HCT116 (cell line): ENCODE measurements around the gene HPCAL1. TPM values are rescaled to one million over a fixed set of nuclear protein-coding genes. Genes with fewer than 3 reads are reported as not detected.

Experiments
- ATAC-seq: fragments of 200-7000 bp; cut with Tn5 transposase; 2 replicates; pipeline ENCODE4 v1.9.1; 2020; ENCODE audit warnings: mild to moderate bottlenecking, moderate library complexity
- BruUV-seq: library from RNA; stranded (reverse); fragments of 400-500 nt; replicated peaks from 2 replicates; lab custom pipeline; 2021; lab: Mats Ljungman, UMichigan
- CTCF ChIA-PET: fragments of 300-600 bp; sonication (Branson Sonifier 250); formaldehyde crosslinking; loops from one replicate; lab custom pipeline; 2021; ENCODE audit warnings: antibody characterized with exemption; lab: Charles Lee
- POLR2A ChIA-PET: fragments of 300-600, 350-600 bp; sonication (Branson Sonifier 250); formaldehyde crosslinking; loops from one replicate; lab custom pipeline; 2021; ENCODE audit warnings: antibody characterized with exemption; lab: Charles Lee
- RAD21 ChIA-PET, 2 experiments: fragments of 300-600 bp; sonication (Branson Sonifier 250); formaldehyde crosslinking; loops; one replicate each; lab custom pipeline; 2023; ENCODE audit warnings: low total read pairs in 2 of 2; ENCODE audit not compliant: uncharacterized antibody in 2 of 2, unreplicated experiment in 2 of 2, low non-redundant PET in 1 of 2; lab: Charles Lee
- DNase-seq: peaks from one replicate; pipeline ENCODE4 v3.0.0-alpha.2; 2010; ENCODE audit warnings: low read depth, low spot score
- H2AFZ ChIP-seq: fragments of 200-600 bp; shearing (Covaris generic), sonication (generic); 2 replicates; pipeline ENCODE4 v1.6.1; 2017; ENCODE audit warnings: low read depth, mixed run types, mixed read lengths, antibody characterized with exemption, low read length; ENCODE audit not compliant: poor library complexity, severe bottlenecking
- H3K27ac ChIP-seq: 2 replicates; pipeline ENCODE4 v1.5.1; 2012; ENCODE audit warnings: low read depth, low read length
- H3K27me3 ChIP-seq: fragments of 200-600 bp; sonication (generic); 2 replicates; pipeline ENCODE4 v1.6.1; 2016; ENCODE audit warnings: mixed run types, low read length, mixed read lengths; ENCODE audit not compliant: insufficient read depth
- H3K36me3 ChIP-seq, 2 experiments: fragments of 200-500 bp in 1 of 2; fragments of 200-600 bp in 1 of 2; sonication (Bioruptor generic) in 1 of 2; sonication (generic) in 1 of 2; 2 replicates each; pipeline versions ENCODE4 v1.5.1 to v1.6.1; 2014 to 2016; ENCODE audit warnings: low read length in 2 of 2, inconsistent platforms in 1 of 2, mixed read lengths in 1 of 2, mixed run types in 1 of 2; ENCODE audit not compliant: insufficient read depth in 2 of 2, control insufficient read depth in 1 of 2
- H3K4me1 ChIP-seq, 2 experiments: fragments of 200-600 bp in 1 of 2; sonication (generic) in 1 of 2; 2 replicates each; pipeline versions ENCODE4 v1.5.1 to v1.6.1; 2012 to 2017; ENCODE audit warnings: low read length in 2 of 2, inconsistent platforms in 1 of 2, mild to moderate bottlenecking in 1 of 2, mixed read lengths in 1 of 2, mixed run types in 1 of 2, moderate library complexity in 1 of 2; ENCODE audit not compliant: insufficient read depth in 2 of 2, control insufficient read depth in 1 of 2
- H3K4me2 ChIP-seq: fragments of 200-600 bp; sonication (generic); 2 replicates; pipeline ENCODE4 v1.6.1; 2017; ENCODE audit warnings: mixed run types, low read length, mixed read lengths
- H3K4me3 ChIP-seq, 2 experiments: fragments of 200-600 bp in 1 of 2; sonication (generic) in 1 of 2; replicated peaks in 1 of 2; 2 replicates each; pipeline ENCODE4 v1.5.1; 2011 to 2016; ENCODE audit warnings: low read length in 2 of 2, control low read depth in 1 of 2, low read depth in 1 of 2, mild to moderate bottlenecking in 1 of 2, mixed read lengths in 1 of 2, mixed run types in 1 of 2
- H3K79me2 ChIP-seq: fragments of 200-600 bp; sonication (generic); 2 replicates; pipeline ENCODE4 v1.6.1; 2017; ENCODE audit warnings: mild to moderate bottlenecking, mixed run types, low read length, moderate library complexity, mixed read lengths; ENCODE audit not compliant: insufficient read depth
- H3K9ac ChIP-seq: fragments of 200-600 bp; sonication (generic); 2 replicates; pipeline ENCODE4 v1.6.1; 2016; ENCODE audit warnings: low read length, mixed read lengths
- H3K9me2 ChIP-seq: fragments of 200-600 bp; sonication (generic), shearing (Covaris generic); 2 replicates; pipeline ENCODE4 v1.6.1; 2017; ENCODE audit warnings: mixed run types, mild to moderate bottlenecking, moderate library complexity; ENCODE audit not compliant: insufficient read depth
- H3K9me3 ChIP-seq, 2 experiments: fragments of 200-500 bp in 1 of 2; fragments of 200-600 bp in 1 of 2; sonication (Bioruptor generic) in 1 of 2; sonication (generic) in 1 of 2; 2 replicates each; pipeline ENCODE4 v1.6.1; 2014 to 2017; ENCODE audit warnings: low read length in 2 of 2, mixed read lengths in 2 of 2, inconsistent platforms in 1 of 2, low read depth in 1 of 2, mild to moderate bottlenecking in 1 of 2, mixed run types in 1 of 2, moderate library complexity in 1 of 2; ENCODE audit not compliant: control insufficient read depth in 1 of 2, insufficient read depth in 1 of 2
- H4K20me1 ChIP-seq: fragments of 200-600 bp; sonication (generic), shearing (Covaris generic); 2 replicates; pipeline ENCODE4 v1.6.1; 2017; ENCODE audit warnings: mixed run types, mild to moderate bottlenecking, moderate library complexity; ENCODE audit not compliant: insufficient read depth
- CBX3 ChIP-seq: IDR thresholded peaks from 2 replicates; pipeline ENCODE4 v1.6.1; 2012; ENCODE audit warnings: low read depth
- EGR1 ChIP-seq: IDR thresholded peaks from 2 replicates; pipeline ENCODE4 v1.6.1; 2012; ENCODE audit warnings: low read depth
- FOSL1 ChIP-seq: IDR thresholded peaks from 2 replicates; pipeline ENCODE4 v1.6.1; 2012; ENCODE audit warnings: low read depth
- JUND ChIP-seq: IDR thresholded peaks from 2 replicates; pipeline ENCODE4 v1.6.1; 2012
- MAX ChIP-seq: IDR thresholded peaks from 2 replicates; pipeline ENCODE4 v1.6.1; 2012
- POLR2AphosphoS5 ChIP-seq: IDR thresholded peaks from 2 replicates; pipeline ENCODE4 v1.6.1; 2011; ENCODE audit warnings: mild to moderate bottlenecking, low read depth, low read length, moderate library complexity
- RAD21 ChIP-seq: IDR thresholded peaks from 2 replicates; pipeline ENCODE4 v1.6.1; 2012; ENCODE audit warnings: low read depth, mild to moderate bottlenecking
- REST ChIP-seq: IDR thresholded peaks from 2 replicates; pipeline ENCODE4 v1.6.1; 2012; ENCODE audit warnings: low read depth
- SP1 ChIP-seq: IDR thresholded peaks from 2 replicates; pipeline ENCODE4 v1.6.1; 2012; ENCODE audit warnings: low read depth
- TCF7L2 ChIP-seq: IDR thresholded peaks from 2 replicates; pipeline ENCODE4 v1.7.0; 2011; ENCODE audit warnings: borderline replicate concordance, inconsistent platforms; ENCODE audit not compliant: insufficient read depth, insufficient read length; ENCODE audit errors: extremely low read depth
- YY1 ChIP-seq: IDR thresholded peaks from 2 replicates; pipeline ENCODE4 v1.6.1; 2011; ENCODE audit warnings: low read length, low read depth, moderate library complexity, mild to moderate bottlenecking; ENCODE audit not compliant: insufficient replicate concordance; ENCODE audit errors: extremely low read depth
- ZBTB33 ChIP-seq: IDR thresholded peaks from 2 replicates; pipeline ENCODE4 v1.6.1; 2011; ENCODE audit warnings: mild to moderate bottlenecking, low read length, moderate library complexity; ENCODE audit not compliant: insufficient replicate concordance; ENCODE audit errors: extremely low read depth
- ZFX ChIP-seq: fragments of 450-650 bp; IDR thresholded peaks from 2 replicates; pipeline ENCODE4 v1.6.1; 2017
- intact Hi-C: fragments of 100-400 bp; cut with micrococcal nuclease; formaldehyde crosslinking; loops from 2 replicates; pipeline ENCODE4 v1.10.0; 2022
- total RNA-seq: library from RNA; stranded (reverse); gene quantifications from one replicate; pipeline ENCODE4 v1.2.1, GENCODE V29; 2021; ENCODE audit not compliant: unreplicated experiment

The HPCAL1 gene
- total RNA-seq, 1 experiment from 2014 or later = 111 TPM

GRCh38 chr2:10335046-10335840, 32.5 kb downstream of the HPCAL1 start:
- Histone ChIP-seq H3K4me2 (no peak overlapping the region), H3K4me3 (no peak overlapping the region), H3K4me1 (peaks cover 32 to 38% of the 10 kb centered on the region in 2 experiments), H3K9me2 (no peaks in the 10 kb centered on the region), H3K79me2 (peaks cover 99% of the 10 kb centered on the region), H2AFZ (no peak overlapping the region), H3K9ac (no peak overlapping the region), H3K9me3 (0 out of 4 replicates have a peak, but pooled peaks cover 0 to 6% of the 10 kb centered on the region in 2 experiments), H4K20me1 (no peaks in the 10 kb centered on the region), H3K36me3 (peaks cover 0 to 11% of the 10 kb centered on the region in 2 experiments; a peak in 1 of 4 replicates), H3K27me3 (no peaks in the 10 kb centered on the region), H3K27ac (no peak overlapping the region)
- CTCF ChIA-PET = interaction anchor here (0.7 kb wide), 1 partner anchor 74 kb away, joined by 3 read pairs; no protein-coding TSS in a partner anchor
- RAD21 ChIA-PET = no interaction called here
- no peak for DNase-seq
- TF ChIP-seq POLR2AphosphoS5 = 0 out of 2 replicates have a peak, but pooled peaks have one; percentile 5
- TF ChIP-seq SP1 = no peak
- TF ChIP-seq TCF7L2 = no peak
- TF ChIP-seq CBX3 = 0 out of 2 replicates have a peak, but pooled peaks have one; percentile 44
- intact Hi-C loops = no loop called here
- no TSS peak for BruUV-seq
- POLR2A ChIA-PET = no interaction called here
- no peak for ATAC-seq

GRCh38 chr2:10336283-10336682, 33.6 kb downstream of the HPCAL1 start:
- Histone ChIP-seq H3K79me2 (peaks cover 99% of the 10 kb centered on the region), H3K36me3 (peaks cover 0 to 11% of the 10 kb centered on the region in 2 experiments; a peak in 1 of 4 replicates), H4K20me1 (no peaks in the 10 kb centered on the region), H3K9me3 (0 out of 4 replicates have a peak, but pooled peaks cover 0 to 6% of the 10 kb centered on the region in 2 experiments), H3K9me2 (no peaks in the 10 kb centered on the region), H3K27me3 (no peaks in the 10 kb centered on the region), H3K9ac (no peak overlapping the region), H3K4me3 (no peak overlapping the region), H3K4me1 (peaks cover 23 to 38% of the 10 kb centered on the region in 2 experiments), H3K4me2 (no peak overlapping the region), H3K27ac (no peak overlapping the region), H2AFZ (no peak overlapping the region)
- BruUV-seq = no TSS peak
- CTCF ChIA-PET = no interaction called here
- RAD21 ChIA-PET = no interaction called here
- DNase-seq (no peak), ATAC-seq (no peak)
- intact Hi-C loops = no loop called here
- POLR2A ChIA-PET = no interaction called here
- TF ChIP-seq EGR1 = no peak
- TF ChIP-seq SP1 = no peak
- no peak for TF ChIP-seq ZBTB33
- TF ChIP-seq YY1 = no peak
- no peak for TF ChIP-seq MAX
- no peak for TF ChIP-seq RAD21
- no peak for TF ChIP-seq FOSL1
- no peak for TF ChIP-seq REST
- no peak for TF ChIP-seq ZFX
- TF ChIP-seq JUND = no peak
